Progenitor cell of endocrine pancreas (in vitro differentiated cells): Measurements from ENCODE around the gene CD47. TPM values are rescaled to one million over a fixed set of nuclear protein-coding genes. Genes with fewer than 3 reads are reported as not detected.

Experiments used
- DNase-seq: peaks from one replicate; pipeline ENCODE4 v3.0.0; 2021; ENCODE audit warnings: low spot score; ENCODE audit not compliant: unreplicated experiment
- H3K27ac Mint-ChIP-seq: 2 replicates; pipeline ENCODE4 v1.8.0; 2021; ENCODE audit warnings: mild to moderate bottlenecking, moderate library complexity, mixed read lengths
- H3K27me3 Mint-ChIP-seq: 2 replicates; pipeline ENCODE4 v1.8.0; 2021; ENCODE audit warnings: mixed read lengths
- H3K36me3 Mint-ChIP-seq: 2 replicates; pipeline ENCODE4 v1.8.0; 2022; ENCODE audit warnings: mixed read lengths; ENCODE audit not compliant: insufficient read depth
- H3K4me1 Mint-ChIP-seq: 2 replicates; pipeline ENCODE4 v1.8.0; 2021; ENCODE audit warnings: low read depth, mixed read lengths
- H3K4me3 Mint-ChIP-seq: 2 replicates; pipeline ENCODE4 v1.8.0; 2021; ENCODE audit warnings: low read depth, mild to moderate bottlenecking, moderate library complexity, mixed read lengths
- H3K9me3 Mint-ChIP-seq: 2 replicates; pipeline ENCODE4 v1.8.0; 2021; ENCODE audit warnings: low read depth, mixed read lengths
- total RNA-seq: library from RNA; stranded (reverse); gene quantifications from 2 replicates; pipeline ENCODE4 v1.2.1, GENCODE V29; 2021
- TF ChIP-seq, protein P1 (sequence below): fragments of 200-600 bp; sonication (generic); IDR thresholded peaks from one replicate; pipeline ENCODE4 v1.5.0; 2021; ENCODE audit warnings: antibody characterized with exemption, mild to moderate bottlenecking; ENCODE audit not compliant: unreplicated experiment

CD47 gene
- total RNA-seq, 1 donor from 2014 or later: 55.1 TPM

- Mint-ChIP-seq H3K27me3 (no peaks in the 10 kb centered on the region), H3K4me1 (no peaks in the 10 kb centered on the region), H3K36me3 (no peaks in the 10 kb centered on the region), H3K4me3 (no peak overlapping the region), H3K9me3 (no peaks in the 10 kb centered on the region), H3K27ac (no peak overlapping the region)
- DNase-seq: no peak
- TF ChIP-seq, protein P1, sequence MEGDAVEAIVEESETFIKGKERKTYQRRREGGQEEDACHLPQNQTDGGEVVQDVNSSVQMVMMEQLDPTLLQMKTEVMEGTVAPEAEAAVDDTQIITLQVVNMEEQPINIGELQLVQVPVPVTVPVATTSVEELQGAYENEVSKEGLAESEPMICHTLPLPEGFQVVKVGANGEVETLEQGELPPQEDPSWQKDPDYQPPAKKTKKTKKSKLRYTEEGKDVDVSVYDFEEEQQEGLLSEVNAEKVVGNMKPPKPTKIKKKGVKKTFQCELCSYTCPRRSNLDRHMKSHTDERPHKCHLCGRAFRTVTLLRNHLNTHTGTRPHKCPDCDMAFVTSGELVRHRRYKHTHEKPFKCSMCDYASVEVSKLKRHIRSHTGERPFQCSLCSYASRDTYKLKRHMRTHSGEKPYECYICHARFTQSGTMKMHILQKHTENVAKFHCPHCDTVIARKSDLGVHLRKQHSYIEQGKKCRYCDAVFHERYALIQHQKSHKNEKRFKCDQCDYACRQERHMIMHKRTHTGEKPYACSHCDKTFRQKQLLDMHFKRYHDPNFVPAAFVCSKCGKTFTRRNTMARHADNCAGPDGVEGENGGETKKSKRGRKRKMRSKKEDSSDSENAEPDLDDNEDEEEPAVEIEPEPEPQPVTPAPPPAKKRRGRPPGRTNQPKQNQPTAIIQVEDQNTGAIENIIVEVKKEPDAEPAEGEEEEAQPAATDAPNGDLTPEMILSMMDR: no peak
Observed at GRCh38 chr3:108113975-108114374, 23.1 kb upstream of the CD47 start.

GRCh38 chr3:108110934-108111333 lies 20.1 kb upstream of the CD47 start:
- Mint-ChIP-seq H3K4me3 (no peak overlapping the region), H3K27ac (no peak overlapping the region), H3K9me3 (no peaks in the 10 kb centered on the region), H3K36me3 (no peaks in the 10 kb centered on the region), H3K4me1 (no peaks in the 10 kb centered on the region), H3K27me3 (no peaks in the 10 kb centered on the region)
- DNase-seq: no peak
- TF ChIP-seq, protein P1: no peak

DNA sequence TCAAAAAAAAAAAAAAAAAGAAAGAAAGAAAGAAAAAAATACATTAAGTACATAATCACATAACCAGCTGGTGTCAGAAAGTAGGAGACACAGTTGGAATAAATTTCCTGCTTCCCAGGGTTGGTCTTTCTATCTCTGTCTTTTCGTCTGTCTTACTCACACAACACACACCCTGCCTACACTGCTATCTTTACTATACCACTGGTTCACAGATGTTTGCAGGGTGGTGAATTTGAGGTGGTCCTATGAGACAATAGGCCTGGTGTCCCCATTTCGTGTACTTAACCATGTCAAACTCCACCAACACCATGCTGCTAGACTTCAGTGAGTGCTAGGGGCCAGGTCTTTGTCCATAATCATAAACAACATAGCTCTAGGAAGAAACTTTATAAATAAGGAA lies 17.6 kb upstream of the CD47 start:
- no peak overlapping the region for H3K27ac Mint-ChIP-seq
- TF ChIP-seq, protein P1: no peak
- H3K4me1 Mint-ChIP-seq: no peaks in the 10 kb centered on the region
- H3K27me3 Mint-ChIP-seq: peaks cover 2% of the 10 kb centered on the region
- no peaks in the 10 kb centered on the region for H3K36me3 Mint-ChIP-seq
- DNase-seq: no peak
- no peak overlapping the region for H3K4me3 Mint-ChIP-seq
- no peaks in the 10 kb centered on the region for H3K9me3 Mint-ChIP-seq

DNA sequence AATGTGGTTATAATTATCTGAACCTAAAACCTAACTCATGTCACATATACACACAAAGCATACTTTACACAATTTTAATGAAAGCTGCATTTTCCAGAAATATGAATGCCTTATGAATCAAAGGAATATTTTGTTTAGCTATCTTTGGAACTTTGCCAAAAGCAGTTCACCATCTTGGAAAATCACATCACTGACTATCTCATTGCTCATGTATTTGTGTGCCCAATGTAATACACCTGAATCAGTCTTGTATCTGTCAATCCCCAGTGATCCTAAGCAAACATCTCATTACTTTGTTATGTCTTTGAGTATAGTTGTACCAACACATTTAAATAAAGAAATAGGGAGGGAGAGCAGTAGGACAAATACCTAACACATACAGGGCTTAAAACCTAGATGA lies 15.6 kb upstream of the CD47 start:
- Mint-ChIP-seq H3K4me1 (peaks cover 5% of the 10 kb centered on the region), H3K4me3 (no peak overlapping the region), H3K27ac (no peak overlapping the region), H3K27me3 (peaks cover 2% of the 10 kb centered on the region), H3K36me3 (no peaks in the 10 kb centered on the region), H3K9me3 (no peaks in the 10 kb centered on the region)
- no peak for DNase-seq
- TF ChIP-seq, protein P1: no peak

GRCh38 chr3:108106031-108106430 lies 15.2 kb upstream of the CD47 start:
- no peaks in the 10 kb centered on the region for H3K9me3 Mint-ChIP-seq
- peaks cover 2% of the 10 kb centered on the region for H3K27me3 Mint-ChIP-seq
- peaks cover 5% of the 10 kb centered on the region for H3K4me1 Mint-ChIP-seq
- H3K36me3 Mint-ChIP-seq: no peaks in the 10 kb centered on the region
- no peak overlapping the region for H3K4me3 Mint-ChIP-seq
- TF ChIP-seq, protein P1: no peak
- no peak for DNase-seq
- H3K27ac Mint-ChIP-seq: no peak overlapping the region
